Inferior parietal cortex (tissue), 1 donor: ENCODE measurements around the gene RNF166.

Source experiments
- DNase-seq: peaks from one replicate; pipeline ENCODE4 v3.0.0-alpha.2; 2016; ENCODE audit errors: extremely low spot score

Gene RNF166

GRCh38 chr16:88652762-88653063 is 53.5 kb downstream of the RNF166 start:
- DNase-seq: no peak

GRCh38 chr16:88651989-88652761 is 54.0 kb downstream of the RNF166 start:
- DNase-seq: no peak

GRCh38 chr16:88651276-88651988 is 54.8 kb downstream of the RNF166 start:
- DNase-seq: no peak

- DNase-seq: no peak
Measured at GRCh38 chr16:88650749-88651275, 55.4 kb downstream of the RNF166 start, which contains the start of gene CYBA. Gene CYBA (minus strand): TSS chr16:88651053. CDS start chr16:88651013, 40 bp downstream.

GRCh38 chr16:88649924-88650748 is 56.1 kb downstream of the RNF166 start:
- no peak for DNase-seq

GRCh38 chr16:88649195-88649923 is 56.8 kb downstream of the RNF166 start:
- DNase-seq: no peak

- DNase-seq: no peak
Measured at GRCh38 chr16:88647178-88648070, 58.8 kb downstream of the RNF166 start.
